Measurements from ENCODE around the gene SLC5A9. TPM values are rescaled to one million over a fixed set of nuclear protein-coding genes. Genes with fewer than 3 reads are reported as not detected.

SLC5A9 gene
- polyA plus RNA-seq, 3 donors = 0.15 to 0.42 (median 0.28) TPM

- Mint-ChIP-seq H3K9me3 (no peaks in the 10 kb centered on the region), H3K27ac (no peak overlapping the region), H3K36me3 (no peaks in the 10 kb centered on the region), H3K4me1 (peaks cover 21% of the 10 kb centered on the region), H3K27me3 (ENCODE audit: low read depth in 3 of 3) (peaks cover 0 to 2% (median under 1%) of the 10 kb centered on the region in 3 donors), H3K4me3 (no peak overlapping the region)
- WGBS (ENCODE audit: insufficient coverage) = 96% methylated on average over 5 of the region's 6 CpGs
- Histone ChIP-seq H3K27me3 (ENCODE audit: control insufficient read depth in 2 of 2, insufficient read depth in 2 of 2, low read length in 2 of 2) (no peaks in the 10 kb centered on the region), H3K9ac (ENCODE audit: insufficient read depth, low read length, poor library complexity, severe bottlenecking) (no peak overlapping the region), H3K4me1 (ENCODE audit: control insufficient read depth in 1 of 2, insufficient read depth in 2 of 2, low read length in 2 of 2) (peaks cover 37 to 38% of the 10 kb centered on the region in 2 donors), H4K20me1 (ENCODE audit: insufficient read depth, low read length) (no peaks in the 10 kb centered on the region), H3K36me3 (replicated peaks in 1 of 2; ENCODE audit: control insufficient read depth in 1 of 2, insufficient read depth in 2 of 2, low read length in 2 of 2) (no peaks in the 10 kb centered on the region), H2AFZ (ENCODE audit: insufficient read depth, low read depth, low read length, poor library complexity, severe bottlenecking) (no peak overlapping the region), H3K27ac (ENCODE audit: low read depth in 1 of 2, low read length in 2 of 2) (no peak overlapping the region), H3K9me3 (replicated peaks in 1 of 2; ENCODE audit: control insufficient read depth in 1 of 2, insufficient read depth in 1 of 2, low read length in 2 of 2) (no peaks in the 10 kb centered on the region), H3K79me2 (ENCODE audit: insufficient read depth, low read length) (no peaks in the 10 kb centered on the region), H3K4me3 (replicated peaks in 1 of 3; ENCODE audit: low read depth in 2 of 3, low read length in 3 of 3) (no peak overlapping the region), H3K4me2 (replicated peaks; ENCODE audit: extremely low read depth, low read length, poor library complexity, severe bottlenecking) (no peak overlapping the region)
- no peak for DNase-seq
- intact Hi-C loops (cut with micrococcal nuclease) = loop anchor here in 1 of 2 donors (10.0 kb wide), 1 partner anchor 211 kb away; no protein-coding TSS in a partner anchor
- TF ChIP-seq, protein P1, sequence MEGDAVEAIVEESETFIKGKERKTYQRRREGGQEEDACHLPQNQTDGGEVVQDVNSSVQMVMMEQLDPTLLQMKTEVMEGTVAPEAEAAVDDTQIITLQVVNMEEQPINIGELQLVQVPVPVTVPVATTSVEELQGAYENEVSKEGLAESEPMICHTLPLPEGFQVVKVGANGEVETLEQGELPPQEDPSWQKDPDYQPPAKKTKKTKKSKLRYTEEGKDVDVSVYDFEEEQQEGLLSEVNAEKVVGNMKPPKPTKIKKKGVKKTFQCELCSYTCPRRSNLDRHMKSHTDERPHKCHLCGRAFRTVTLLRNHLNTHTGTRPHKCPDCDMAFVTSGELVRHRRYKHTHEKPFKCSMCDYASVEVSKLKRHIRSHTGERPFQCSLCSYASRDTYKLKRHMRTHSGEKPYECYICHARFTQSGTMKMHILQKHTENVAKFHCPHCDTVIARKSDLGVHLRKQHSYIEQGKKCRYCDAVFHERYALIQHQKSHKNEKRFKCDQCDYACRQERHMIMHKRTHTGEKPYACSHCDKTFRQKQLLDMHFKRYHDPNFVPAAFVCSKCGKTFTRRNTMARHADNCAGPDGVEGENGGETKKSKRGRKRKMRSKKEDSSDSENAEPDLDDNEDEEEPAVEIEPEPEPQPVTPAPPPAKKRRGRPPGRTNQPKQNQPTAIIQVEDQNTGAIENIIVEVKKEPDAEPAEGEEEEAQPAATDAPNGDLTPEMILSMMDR (IDR thresholded peaks at IDR 0.05) = no peak
These were observed 3.1 kb downstream of the SLC5A9 start for GRCh38 chr1:48225579-48225978.

DNA sequence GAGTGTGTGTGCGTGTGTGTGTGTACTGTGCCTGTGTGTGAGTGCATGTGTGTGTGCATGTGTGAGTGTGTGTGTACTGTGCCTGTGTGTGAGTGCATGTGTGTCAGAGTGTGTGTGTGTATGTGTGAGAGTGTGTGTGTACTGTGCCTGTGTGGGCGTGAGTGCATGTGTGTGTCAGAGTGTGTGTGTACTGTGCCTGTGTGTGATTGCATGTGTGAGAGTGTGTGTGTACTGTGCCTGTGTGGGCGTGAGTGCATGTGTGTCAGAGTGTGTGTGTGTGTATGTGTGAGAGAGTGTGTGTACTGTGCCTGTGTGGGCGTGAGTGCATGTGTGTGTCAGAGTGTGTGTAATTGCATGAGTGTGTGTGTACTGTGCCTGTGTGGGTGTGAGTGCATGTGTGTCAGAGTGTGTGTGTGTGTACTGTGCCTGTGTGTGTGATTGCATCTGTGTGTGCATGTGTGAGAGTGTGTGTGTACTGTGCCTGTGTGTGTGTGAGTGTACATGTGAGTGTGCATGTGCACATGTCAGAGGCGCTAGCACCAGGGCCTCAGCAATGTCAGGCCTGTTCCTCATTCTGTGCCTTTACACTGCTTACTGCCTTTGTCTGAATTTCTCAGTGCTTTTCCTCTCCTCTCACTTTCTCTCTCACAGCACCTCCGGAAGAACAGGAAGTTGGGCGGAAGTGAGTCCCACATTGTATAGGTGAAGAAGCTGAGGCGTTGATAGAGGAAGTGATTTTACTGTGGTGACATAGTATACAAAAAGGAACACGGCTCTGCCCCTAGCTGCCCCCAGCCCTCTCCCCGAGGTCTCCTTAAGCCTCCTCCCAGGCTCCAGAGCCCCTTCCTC is 4.9 kb downstream of the SLC5A9 start:
- peak; percentile 63 to 82 (median 72) for DNase-seq
- H3K36me3 ChIP-seq (replicated peaks in 1 of 2; ENCODE audit: control insufficient read depth in 1 of 2, insufficient read depth in 2 of 2, low read length in 2 of 2) = no peaks in the 10 kb centered on the region
- no peak overlapping the region for H3K4me3 Mint-ChIP-seq
- H3K27me3 ChIP-seq (ENCODE audit: control insufficient read depth in 2 of 2, insufficient read depth in 2 of 2, low read length in 2 of 2) = no peaks in the 10 kb centered on the region
- H3K79me2 ChIP-seq (ENCODE audit: insufficient read depth, low read length) = no peaks in the 10 kb centered on the region
- H2AFZ ChIP-seq (ENCODE audit: insufficient read depth, low read depth, low read length, poor library complexity, severe bottlenecking) = no peak overlapping the region
- H3K27ac Mint-ChIP-seq = no peak overlapping the region
- H3K27ac ChIP-seq (ENCODE audit: low read depth in 1 of 2, low read length in 2 of 2) = peak overlapping the region; percentile 52 to 65
- H4K20me1 ChIP-seq (ENCODE audit: insufficient read depth, low read length) = no peaks in the 10 kb centered on the region
- TF ChIP-seq, protein P1 (IDR thresholded peaks at IDR 0.05) = no peak
- no peaks in the 10 kb centered on the region for H3K9me3 Mint-ChIP-seq
- H3K4me1 Mint-ChIP-seq = peaks cover 18% of the 10 kb centered on the region
- H3K4me1 ChIP-seq (ENCODE audit: control insufficient read depth in 1 of 2, insufficient read depth in 2 of 2, low read length in 2 of 2) = peaks cover 37 to 38% of the 10 kb centered on the region in 2 donors
- H3K9ac ChIP-seq (ENCODE audit: insufficient read depth, low read length, poor library complexity, severe bottlenecking) = no peak overlapping the region
- H3K27me3 Mint-ChIP-seq (ENCODE audit: low read depth in 3 of 3) = peaks cover 2 to 8% (median 2%) of the 10 kb centered on the region in 3 donors
- no peaks in the 10 kb centered on the region for H3K9me3 ChIP-seq (replicated peaks in 1 of 2; ENCODE audit: control insufficient read depth in 1 of 2, insufficient read depth in 1 of 2, low read length in 2 of 2)
- no peaks in the 10 kb centered on the region for H3K36me3 Mint-ChIP-seq
- intact Hi-C loops (cut with micrococcal nuclease) = loop anchor here in 1 of 2 donors (10.0 kb wide), 1 partner anchor 213 kb away; no protein-coding TSS in a partner anchor
- 94% methylated on average over 4 of the region's 10 CpGs for WGBS (ENCODE audit: insufficient coverage)
- peak overlapping the region; percentile 12 for H3K4me2 ChIP-seq (replicated peaks; ENCODE audit: extremely low read depth, low read length, poor library complexity, severe bottlenecking)
- H3K4me3 ChIP-seq (replicated peaks in 1 of 3; ENCODE audit: low read depth in 2 of 3, low read length in 3 of 3) = peak overlapping the region in 1 of 3 experiments; percentile 6
